Stimulated activated CD8-positive, alpha-beta memory T cell treated with anti-CD3 and anti-CD28 coated beads, Interleukin-12 subunit alpha, Interleukin-12 subunit beta, amount 100 ng/mL, for 4 hours (primary cell): ENCODE results near the gene ZNF17.

Experiments
- DNase-seq: peaks from one replicate; pipeline ENCODE4 v3.0.0-alpha.2; 2020; ENCODE audit warnings: low read depth

The ZNF17 gene

DNA sequence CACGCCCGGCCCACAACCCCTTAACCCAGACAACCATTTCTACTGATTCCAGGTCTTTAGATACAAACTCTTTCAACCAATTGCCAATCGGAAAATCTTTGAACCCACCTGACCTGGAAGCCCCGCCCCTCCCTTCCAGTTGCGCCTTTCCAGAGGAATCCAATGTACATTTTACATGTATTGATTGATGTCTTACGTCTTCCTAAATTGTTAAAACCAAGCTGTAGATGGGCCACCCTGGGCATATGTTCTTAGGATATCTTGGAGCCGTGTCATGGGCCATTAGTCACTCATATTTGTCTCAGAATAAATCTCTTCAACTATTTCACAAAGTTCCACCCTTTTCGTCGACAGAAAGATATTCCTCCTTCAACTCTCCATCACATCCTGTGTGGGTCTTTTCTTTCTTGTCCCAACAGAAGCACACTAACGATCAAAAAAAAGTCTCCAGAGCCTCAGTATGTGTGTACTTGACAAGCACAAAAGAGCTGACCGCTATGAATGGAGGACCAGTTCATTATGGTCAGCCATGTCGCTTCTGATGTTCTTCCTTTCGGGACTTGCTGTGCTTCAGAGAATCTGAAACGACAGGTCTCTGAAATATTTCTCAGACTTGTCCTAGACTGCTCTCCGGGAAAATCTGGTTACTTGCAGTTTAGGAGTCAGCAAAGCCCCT lies 23.6 kb downstream of the ZNF17 start:
- no peak for DNase-seq

DNA sequence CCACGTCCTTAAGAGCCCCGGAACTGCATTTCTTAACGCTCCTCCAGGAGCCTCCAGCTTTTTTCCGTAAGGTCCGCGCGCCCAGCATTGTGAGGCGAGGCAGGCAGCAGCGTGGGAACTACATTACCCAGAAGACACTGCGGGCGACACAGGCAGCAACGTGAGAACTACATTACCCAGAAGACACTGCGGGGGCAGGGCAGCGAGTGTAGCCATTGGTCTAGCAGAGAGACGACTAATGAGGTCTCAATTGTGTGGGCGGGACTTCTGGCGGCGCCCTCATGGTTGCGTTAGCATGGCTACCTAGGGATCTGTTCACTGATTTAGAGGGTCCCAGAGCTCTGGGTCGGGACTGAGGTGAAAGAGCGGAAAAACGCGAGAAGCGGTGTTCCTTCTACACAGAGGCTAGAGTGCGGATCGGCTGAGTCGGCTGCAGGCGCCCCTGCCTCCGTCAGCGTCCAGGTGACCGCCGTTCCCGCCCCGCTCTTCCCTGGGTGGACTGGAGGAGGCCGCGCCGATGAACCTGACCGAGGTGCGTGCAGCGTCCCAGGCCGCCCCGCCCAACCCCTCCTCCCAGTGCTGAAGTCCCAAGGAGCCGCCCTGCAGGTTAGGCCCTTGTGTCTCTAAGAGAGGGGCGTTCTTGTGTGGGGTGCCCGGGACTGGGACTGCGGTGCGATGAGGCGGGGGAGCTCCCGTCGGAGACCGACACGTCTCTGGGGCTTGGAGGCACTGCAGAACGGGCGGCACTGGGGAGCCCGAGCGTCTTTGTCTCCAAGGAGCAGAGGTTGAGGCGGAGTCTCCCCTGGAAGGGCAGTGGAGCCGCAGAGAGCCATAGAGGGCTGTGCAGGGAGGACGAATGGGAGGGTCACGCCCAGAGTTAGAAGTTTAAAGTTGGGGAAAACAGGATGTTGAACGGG lies 24.4 kb downstream of the ZNF17 start, which contains the start of gene ZNF749:
ZNF749 (plus strand) TSS at position 264 of the 917 bp plus-strand sequence; CDS start at position 518, 254 bp downstream.
- DNase-seq: peak; percentile 87

DNA sequence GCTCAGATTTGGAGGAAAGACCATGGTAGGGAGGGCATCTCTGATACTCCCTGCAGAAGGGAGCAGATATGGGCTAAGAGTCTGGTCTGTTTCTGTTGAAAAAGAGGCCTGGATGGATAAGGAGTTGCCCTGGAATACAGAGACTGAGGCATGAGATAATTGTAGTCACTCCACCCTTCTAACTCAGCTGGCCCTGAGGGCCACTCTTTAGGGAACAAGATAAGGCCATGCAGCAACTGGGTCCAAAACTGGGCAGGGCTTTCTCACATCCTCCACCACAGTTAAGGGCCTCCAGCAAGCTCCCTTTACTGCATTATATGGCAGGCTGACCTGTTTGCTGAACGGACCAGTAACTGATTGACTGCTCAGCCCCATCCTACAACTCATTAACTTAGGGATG lies 25.5 kb downstream of the ZNF17 start:
- no peak for DNase-seq

DNA sequence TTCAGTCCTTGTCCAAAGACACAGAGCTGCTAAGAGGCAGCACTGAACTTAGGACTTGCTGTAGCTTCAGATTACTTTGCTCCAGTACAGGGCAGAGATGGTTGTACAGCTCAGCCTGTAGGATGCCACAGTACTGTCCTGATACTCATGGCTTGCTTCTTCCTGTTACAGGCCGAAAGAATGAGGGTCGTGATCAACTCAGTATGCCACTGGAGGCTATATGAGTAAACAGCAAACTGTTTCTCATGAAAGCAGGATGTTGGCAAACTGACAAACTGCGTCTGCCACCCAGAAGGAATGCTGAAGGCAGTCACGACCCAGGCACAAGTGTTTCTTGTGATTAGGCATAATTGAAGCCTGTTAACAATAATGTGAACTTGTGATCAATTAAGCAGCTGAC lies 27.0 kb downstream of the ZNF17 start:
- no peak for DNase-seq

DNA sequence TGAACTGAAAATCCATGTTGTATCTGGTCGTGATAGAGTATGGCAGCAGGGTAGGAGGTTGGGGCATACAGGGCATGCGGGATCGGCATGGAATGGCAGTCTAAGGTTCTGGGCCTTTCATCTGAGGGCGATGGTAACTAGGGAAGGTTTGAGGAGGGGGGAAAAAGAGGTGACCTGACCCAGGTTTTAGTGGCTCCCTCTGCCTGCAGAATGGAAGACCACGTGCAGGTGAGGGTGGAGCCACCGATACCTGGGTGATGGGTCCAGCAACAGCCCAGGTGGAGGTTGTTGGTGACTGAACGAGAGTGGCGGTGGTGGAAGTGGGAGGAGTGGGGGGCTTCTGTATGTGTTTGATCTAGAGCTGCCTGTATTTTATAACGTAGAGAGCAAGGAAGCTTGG lies 28.0 kb downstream of the ZNF17 start:
- DNase-seq: no peak

DNA sequence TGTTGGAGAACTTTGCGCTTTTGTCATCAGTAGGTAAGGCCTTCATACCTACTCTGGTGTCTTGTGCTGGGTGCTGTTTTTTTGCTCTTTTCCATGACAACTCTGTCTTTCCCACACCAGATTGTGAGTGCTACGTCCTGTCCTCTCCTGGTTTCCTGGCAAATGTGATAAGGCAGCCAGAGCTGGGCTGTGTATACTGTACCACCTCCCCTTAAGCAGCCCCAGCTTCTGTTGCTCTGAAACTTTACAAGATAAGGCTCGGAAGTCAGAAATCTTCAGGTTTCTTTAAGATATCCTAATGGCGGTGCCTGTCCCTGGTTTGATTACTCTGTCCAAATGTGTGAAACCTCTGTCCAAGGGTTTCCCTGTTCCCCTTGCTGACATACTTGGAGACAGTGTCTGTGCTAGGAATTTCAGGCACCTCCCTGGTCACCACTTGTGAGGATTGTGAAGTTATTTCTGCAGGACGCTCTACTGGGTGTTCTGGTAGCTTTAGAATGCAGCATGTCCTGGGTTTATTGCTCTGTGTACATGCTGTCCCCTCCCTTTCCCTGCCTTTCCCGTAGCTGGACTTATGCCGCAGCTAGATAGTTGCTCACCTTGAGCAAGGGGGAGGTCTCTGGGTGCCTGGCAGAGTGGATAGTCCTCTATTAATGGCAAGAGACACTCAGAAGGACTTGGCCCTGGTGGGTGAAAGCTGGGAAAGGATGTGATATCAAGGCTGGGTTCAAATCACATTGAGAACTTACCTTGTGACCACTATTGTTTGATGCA lies 31.2 kb downstream of the ZNF17 start:
- no peak for DNase-seq

DNA sequence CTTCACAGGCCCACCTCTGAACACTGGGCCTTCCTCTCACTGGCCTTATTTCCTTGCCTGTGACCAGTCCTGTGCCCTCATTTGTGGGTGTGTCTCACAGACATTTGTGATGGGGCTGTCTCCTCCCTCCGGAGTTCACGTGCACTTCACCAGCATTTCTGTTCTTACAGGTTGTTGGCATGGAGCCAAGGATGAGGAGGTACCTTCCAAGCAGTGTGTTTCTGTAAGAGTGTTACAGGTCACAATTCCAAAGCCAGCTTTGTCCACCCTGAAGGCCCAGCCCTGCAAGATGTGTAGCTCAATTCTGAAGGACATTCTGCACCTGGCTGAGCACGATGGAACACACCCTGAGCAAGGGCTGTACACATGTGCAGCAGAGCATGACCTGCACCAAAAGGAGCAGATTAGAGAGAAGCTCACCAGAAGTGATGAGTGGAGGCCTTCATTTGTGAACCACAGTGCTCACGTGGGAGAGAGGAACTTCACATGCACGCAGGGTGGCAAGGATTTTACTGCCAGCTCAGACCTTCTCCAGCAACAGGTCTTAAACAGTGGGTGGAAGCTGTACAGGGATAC lies 32.2 kb downstream of the ZNF17 start:
- DNase-seq: no peak

DNA sequence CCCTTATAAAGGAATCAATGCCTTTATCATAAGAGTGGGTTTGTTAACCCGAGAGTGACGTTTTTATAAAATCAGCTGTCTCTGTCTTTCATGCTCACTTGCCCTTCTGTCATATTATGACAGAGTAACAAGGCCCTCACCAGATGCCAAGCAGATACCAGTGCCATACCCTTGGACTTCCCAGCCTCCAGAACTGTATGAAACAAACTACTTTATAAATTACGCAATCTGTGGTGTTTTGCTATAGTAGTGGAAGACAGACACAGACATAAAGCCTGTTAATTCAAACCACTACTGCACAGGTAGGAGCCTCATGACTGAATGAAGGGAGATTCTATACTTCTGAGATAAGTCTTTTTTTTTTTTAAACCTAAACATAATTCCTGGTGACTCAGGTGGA lies 41.3 kb downstream of the ZNF17 start:
- DNase-seq: no peak

DNA sequence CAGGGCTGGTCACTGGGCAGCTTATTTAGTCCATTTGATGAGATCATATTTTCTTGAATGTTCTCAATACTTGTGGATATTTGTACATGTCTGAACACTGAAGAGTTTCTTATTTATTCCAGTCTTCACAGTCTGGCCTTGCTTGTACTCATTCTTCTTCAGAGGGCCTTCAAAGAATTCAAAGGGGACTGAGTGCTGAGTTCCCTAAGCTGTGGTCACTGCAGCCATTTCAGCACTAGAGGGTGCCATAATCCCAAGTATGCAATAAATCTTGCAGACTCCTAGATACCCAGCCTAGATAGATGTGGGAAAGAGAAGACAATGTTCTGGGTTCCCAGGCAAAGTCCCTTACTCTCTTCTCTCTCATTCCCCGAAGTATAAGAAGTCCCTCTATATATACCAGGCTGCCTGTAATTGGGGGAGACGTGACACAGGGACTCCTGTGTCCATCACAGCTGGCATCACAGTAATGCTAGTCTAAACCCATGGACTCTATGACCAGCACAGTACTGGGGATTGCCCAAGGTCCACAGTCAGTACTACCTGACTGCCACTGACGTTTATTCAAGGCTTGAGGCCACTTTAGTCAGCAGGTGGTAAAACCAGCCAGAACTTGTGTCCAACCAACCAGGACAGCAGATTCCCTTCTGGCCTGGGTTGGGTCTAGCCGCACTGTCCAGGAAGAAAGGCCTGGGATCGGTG lies 54.9 kb downstream of the ZNF17 start:
- DNase-seq: no peak

DNA sequence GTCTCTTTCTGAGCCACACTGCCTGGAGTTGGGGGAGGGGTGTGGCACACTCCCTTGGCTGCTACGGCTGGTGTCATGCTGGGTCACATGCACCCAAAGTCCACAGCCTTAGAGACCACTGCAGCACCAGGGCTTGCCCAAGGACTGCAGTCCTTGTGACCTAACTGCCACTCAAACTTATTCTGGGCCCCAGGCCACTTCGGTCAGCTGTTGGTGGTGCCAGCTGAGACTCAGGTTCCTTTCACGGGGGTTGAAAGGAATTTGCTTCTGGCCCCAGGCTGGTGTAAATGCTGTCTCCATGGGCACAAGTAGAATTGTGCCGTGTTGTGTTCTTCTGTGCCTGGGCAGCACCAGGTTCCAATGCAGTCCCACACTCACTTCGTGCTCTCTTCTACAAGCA lies 55.5 kb downstream of the ZNF17 start:
- DNase-seq: no peak
